Muscle layer of duodenum (tissue), 2 donors: ENCODE results near the gene RPL29.

ENCODE experiments used
- H3K27ac ChIP-seq: one replicate; pipeline ENCODE4 v1.7.0; 2013; ENCODE audit warnings: mild to moderate bottlenecking, low read length
- H3K27me3 ChIP-seq: one replicate; pipeline ENCODE4 v1.7.0; 2013; ENCODE audit warnings: low read depth, mild to moderate bottlenecking, control low read depth, low read length
- H3K36me3 ChIP-seq, 2 donors: one replicate each; pipeline ENCODE4 v1.7.0; 2013; ENCODE audit warnings: low read length in 2 of 2, control low read depth in 1 of 2, mild to moderate bottlenecking in 1 of 2; ENCODE audit not compliant: insufficient read depth in 2 of 2, control insufficient read depth in 1 of 2
- H3K4me1 ChIP-seq, 2 donors: one replicate each; pipeline ENCODE4 v1.7.0; 2013; ENCODE audit warnings: low read length in 2 of 2, mild to moderate bottlenecking in 2 of 2, control low read depth in 1 of 2, moderate library complexity in 1 of 2; ENCODE audit not compliant: insufficient read depth in 2 of 2, control insufficient read depth in 1 of 2
- H3K4me3 ChIP-seq, 2 donors: one replicate each; pipeline ENCODE4 v1.7.0; 2013; ENCODE audit warnings: low read length in 2 of 2, low read depth in 1 of 2, mild to moderate bottlenecking in 1 of 2
- H3K9me3 ChIP-seq, 2 donors: one replicate each; pipeline ENCODE4 v1.7.0; 2013; ENCODE audit warnings: low read length in 2 of 2, control low read depth in 1 of 2, mild to moderate bottlenecking in 1 of 2; ENCODE audit not compliant: control insufficient read depth in 1 of 2
- donor health status: healthy.

RPL29 gene

DNA sequence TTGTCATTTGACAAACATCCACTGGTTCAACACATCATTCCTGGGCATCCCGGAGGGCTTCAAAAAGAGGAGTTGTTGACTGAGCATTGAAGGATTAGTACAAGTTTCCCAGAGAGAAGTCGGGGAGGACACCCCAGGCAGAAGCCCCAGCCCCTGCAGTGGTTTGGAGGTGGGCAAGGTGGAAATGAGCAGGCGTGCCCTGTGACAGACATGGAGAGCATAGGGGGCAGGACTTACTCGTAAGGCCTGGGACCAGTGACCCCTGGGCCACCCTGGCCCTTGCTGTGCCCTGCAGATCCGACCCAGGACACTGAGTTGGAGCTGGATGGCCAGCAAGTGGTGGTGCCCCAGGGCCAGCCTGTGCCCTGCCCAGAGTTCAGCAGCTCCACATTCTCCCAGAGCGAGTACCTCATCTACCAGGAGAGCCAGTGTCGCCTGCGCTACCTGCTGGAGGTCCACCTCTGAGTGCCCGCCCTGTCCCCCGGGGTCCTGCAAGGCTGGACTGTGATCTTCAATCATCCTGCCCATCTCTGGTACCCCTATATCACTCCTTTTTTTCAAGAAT is 47.6 kb downstream of the RPL29 start:
- no peak overlapping the region for H3K4me3 ChIP-seq
- no peaks in the 10 kb centered on the region for H3K27me3 ChIP-seq
- H3K9me3 ChIP-seq: no peaks in the 10 kb centered on the region
- H3K36me3 ChIP-seq: peaks cover 5 to 38% of the 10 kb centered on the region in 2 donors
- no peak overlapping the region for H3K27ac ChIP-seq
- peaks cover 3 to 4% of the 10 kb centered on the region in 2 donors for H3K4me1 ChIP-seq

DNA sequence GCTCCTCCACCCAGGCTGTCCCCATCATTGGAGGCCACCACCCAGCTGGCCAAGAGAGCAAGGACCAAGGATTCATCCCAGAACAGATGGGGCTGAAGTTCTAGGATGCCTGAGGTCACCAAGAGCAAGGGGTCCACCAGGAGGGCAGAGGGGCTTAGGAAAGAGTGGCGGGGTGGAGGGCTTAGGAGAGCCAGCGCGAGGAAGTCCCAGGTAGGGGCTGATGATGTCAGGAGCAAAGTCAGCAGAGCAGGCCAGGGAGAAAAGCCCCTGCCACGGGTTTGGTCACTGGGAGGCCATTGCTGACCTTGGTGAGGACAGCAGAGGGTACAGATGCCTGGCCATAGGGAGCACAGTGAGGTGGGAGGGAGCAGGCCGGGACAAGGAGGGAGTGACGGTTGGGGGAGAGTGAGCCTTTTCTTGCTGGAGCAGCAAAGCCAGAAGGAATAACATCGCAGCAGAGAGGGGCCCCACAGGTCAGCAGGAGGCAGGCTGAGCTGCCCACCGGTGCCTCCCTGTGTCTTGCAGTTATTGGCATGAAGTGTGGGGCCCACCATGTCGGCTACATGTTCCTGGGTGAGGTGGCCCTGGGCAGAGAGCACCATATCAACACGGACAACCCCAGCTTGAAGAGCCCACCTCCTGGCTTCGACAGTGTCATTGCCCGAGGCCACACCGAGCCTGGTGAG is 48.3 kb downstream of the RPL29 start:
- Histone ChIP-seq H3K27me3 (no peaks in the 10 kb centered on the region), H3K9me3 (no peaks in the 10 kb centered on the region), H3K4me3 (no peak overlapping the region), H3K36me3 (peaks cover 5 to 38% of the 10 kb centered on the region in 2 donors), H3K27ac (no peak overlapping the region), H3K4me1 (peaks cover 11% of the 10 kb centered on the region in 2 donors)

DNA sequence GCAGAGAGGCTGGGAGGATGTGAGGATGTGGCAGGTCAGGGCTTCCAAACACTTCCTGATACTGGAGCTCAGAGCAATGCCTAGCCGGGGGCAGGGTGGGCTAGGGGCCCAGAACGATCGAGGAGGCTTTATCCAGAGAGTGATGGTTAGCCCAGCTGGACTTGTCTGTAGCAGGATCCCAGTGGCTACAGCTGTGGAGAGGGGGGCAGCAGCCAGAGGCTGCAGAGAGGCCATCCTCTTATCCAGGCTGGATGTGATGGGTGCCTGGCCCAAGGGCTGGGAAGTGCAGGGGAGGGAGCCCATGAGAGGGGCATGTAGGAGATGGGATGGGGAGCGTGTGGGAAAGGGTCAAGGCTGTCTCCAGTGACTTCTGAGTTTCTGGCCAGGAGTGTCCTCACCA is 48.9 kb downstream of the RPL29 start:
- Histone ChIP-seq H3K9me3 (no peaks in the 10 kb centered on the region), H3K27ac (no peak overlapping the region), H3K36me3 (peaks cover 5 to 38% of the 10 kb centered on the region in 2 donors), H3K4me3 (no peak overlapping the region), H3K4me1 (peaks cover 11 to 12% of the 10 kb centered on the region in 2 donors), H3K27me3 (no peaks in the 10 kb centered on the region)

DNA sequence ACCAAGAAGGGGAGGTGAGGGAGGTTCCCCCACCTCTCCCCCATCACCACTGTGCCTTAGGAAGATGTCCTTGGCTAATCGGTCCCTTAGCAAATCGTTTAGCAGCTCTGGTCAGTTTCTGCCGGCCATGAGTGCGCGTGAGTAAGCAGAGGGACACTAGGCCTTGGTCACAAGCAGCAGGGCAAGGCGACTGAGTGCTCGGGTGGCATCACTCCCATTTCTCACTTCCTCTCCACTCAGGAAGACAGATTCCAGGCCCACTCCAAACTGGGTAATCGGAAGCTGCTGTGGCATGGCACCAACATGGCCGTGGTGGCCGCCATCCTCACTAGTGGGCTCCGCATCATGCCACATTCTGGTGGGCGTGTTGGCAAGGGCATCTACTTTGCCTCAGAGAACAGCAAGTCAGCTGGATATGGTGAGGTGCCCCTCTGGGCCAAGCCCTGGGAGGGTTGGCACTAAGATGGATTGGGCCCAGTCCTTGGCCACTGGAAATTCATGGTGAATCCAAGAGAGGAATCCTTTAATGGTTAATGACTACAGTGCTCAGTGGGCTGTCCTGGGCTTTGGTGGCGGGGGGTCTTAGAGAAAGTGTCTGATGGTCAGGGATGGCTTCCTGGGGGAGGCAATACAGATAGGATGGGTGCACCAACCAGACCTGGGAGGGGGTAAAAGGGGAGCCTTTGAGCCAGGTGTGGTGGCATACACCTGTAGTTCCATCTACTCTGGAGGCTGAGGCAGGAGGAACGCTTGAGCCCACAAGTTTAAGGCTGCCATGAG is 49.6 kb downstream of the RPL29 start:
- Histone ChIP-seq H3K4me3 (no peak overlapping the region), H3K9me3 (no peaks in the 10 kb centered on the region), H3K27me3 (no peaks in the 10 kb centered on the region), H3K4me1 (peaks cover 14% of the 10 kb centered on the region in 2 donors), H3K36me3 (peaks cover 5 to 42% of the 10 kb centered on the region in 2 donors), H3K27ac (no peak overlapping the region)

DNA sequence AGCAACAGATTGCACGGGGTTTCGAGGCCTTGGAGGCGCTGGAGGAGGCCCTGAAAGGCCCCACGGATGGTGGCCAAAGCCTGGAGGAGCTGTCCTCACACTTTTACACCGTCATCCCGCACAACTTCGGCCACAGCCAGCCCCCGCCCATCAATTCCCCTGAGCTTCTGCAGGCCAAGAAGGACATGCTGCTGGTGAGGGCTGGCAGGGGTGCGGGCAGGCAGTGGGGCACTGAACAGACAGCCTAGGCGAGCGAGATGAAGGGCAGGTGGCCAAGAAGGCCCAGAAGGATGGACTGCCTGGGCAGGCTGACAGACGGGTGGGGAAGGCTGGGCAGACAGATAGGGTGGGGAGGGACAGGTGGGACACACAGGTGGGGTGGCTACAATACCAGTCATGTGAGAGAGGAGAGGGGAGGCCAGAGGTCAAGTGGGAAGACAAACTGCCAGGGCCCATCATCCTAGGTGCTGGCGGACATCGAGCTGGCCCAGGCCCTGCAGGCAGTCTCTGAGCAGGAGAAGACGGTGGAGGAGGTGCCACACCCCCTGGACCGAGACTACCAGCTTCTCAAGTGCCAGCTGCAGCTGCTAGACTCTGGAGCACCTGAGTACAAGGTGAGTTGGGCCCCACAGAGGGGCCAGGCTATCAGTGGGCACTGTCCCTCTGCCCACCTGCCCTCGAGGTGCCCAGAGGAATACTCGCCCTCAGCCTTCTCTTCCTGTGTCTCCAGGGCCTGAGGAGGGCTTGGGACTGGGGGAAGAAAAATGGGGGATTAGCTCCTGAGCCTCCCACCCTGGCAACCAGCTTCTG is 50.5 kb downstream of the RPL29 start:
- H3K27me3 ChIP-seq: no peaks in the 10 kb centered on the region
- H3K9me3 ChIP-seq: no peaks in the 10 kb centered on the region
- peaks cover 18 to 22% of the 10 kb centered on the region in 2 donors for H3K4me1 ChIP-seq
- H3K27ac ChIP-seq: no peak overlapping the region
- H3K36me3 ChIP-seq: peaks cover 5 to 42% of the 10 kb centered on the region in 2 donors
- no peak overlapping the region for H3K4me3 ChIP-seq

DNA sequence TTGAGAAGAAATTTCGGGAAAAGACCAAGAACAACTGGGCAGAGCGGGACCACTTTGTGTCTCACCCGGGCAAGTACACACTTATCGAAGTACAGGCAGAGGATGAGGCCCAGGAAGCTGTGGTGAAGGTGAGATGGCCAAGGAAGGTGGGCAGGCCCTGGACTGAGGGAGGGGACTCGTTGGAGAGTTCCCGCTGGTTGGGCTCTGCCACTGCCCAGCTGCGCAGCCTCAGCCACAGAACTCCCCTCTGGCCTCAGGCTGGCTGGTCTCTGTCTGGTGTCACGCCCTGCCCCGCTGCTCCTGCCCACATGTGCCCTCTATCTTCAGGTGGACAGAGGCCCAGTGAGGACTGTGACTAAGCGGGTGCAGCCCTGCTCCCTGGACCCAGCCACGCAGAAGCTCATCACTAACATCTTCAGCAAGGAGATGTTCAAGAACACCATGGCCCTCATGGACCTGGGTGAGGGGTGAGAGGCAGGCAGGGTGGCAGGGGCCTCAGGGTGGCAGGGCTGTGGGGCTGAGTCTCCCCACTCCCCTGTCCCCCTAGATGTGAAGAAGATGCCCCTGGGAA is 51.2 kb downstream of the RPL29 start:
- Histone ChIP-seq H3K36me3 (peaks cover 5 to 42% of the 10 kb centered on the region in 2 donors), H3K27ac (no peak overlapping the region), H3K4me3 (no peak overlapping the region), H3K27me3 (no peaks in the 10 kb centered on the region), H3K4me1 (peaks cover 18 to 26% of the 10 kb centered on the region in 2 donors), H3K9me3 (no peaks in the 10 kb centered on the region)
